Measurements from ENCODE around the gene NPDC1.

NPDC1 gene

DNA sequence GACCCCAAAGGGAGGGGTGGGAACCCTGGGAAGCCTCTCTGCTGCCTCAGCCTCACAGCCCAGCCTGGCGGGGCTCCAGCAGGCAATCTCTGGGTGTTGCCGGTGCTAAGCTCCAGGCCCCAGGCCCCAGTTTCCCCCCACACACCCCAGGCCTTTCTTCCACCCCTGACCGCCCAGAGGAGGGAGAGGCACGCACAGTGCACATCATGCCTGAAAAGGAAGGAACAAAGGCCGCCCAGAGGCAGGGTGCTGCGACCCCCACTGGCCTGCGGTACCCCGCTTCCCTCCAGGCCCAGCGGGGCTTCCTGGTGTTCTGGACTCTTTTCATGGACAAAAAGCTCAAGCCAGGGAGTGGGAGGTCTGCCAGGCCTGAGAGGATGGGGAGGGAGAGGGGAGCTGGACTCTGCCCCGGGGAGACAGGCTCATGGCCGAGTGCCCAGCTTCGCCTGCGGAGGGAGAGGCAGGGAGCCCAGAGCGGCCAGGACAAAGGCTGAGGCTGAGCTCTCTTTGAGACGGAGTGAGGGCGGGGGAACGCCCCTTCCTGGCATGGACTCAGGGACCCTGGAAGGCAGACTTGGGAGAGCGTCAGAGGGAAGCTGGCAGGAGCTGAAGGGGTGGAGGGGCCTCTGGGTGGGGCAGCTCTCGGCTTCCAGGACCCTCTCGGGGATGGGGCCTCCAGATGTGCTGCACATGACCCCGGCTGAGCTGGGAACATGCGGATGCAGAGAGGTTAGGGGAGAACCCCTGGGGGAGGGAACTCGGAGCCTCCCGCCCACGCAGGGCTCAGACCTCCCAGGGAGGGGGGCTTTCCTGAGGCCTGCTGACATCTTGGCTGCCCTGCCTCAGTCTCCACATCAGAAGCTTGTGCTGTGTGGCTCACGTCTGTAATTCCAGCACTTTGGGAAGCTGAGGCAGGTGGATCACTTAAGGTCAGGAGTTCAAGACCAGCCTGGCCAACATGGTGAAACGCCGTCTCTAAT, 9.7 kb upstream of the NPDC1 start:
- no peak for ATAC-seq

- ATAC-seq: no peak
Observed at GRCh38 chr9:137054932-137055384, 9.0 kb upstream of the NPDC1 start.

DNA sequence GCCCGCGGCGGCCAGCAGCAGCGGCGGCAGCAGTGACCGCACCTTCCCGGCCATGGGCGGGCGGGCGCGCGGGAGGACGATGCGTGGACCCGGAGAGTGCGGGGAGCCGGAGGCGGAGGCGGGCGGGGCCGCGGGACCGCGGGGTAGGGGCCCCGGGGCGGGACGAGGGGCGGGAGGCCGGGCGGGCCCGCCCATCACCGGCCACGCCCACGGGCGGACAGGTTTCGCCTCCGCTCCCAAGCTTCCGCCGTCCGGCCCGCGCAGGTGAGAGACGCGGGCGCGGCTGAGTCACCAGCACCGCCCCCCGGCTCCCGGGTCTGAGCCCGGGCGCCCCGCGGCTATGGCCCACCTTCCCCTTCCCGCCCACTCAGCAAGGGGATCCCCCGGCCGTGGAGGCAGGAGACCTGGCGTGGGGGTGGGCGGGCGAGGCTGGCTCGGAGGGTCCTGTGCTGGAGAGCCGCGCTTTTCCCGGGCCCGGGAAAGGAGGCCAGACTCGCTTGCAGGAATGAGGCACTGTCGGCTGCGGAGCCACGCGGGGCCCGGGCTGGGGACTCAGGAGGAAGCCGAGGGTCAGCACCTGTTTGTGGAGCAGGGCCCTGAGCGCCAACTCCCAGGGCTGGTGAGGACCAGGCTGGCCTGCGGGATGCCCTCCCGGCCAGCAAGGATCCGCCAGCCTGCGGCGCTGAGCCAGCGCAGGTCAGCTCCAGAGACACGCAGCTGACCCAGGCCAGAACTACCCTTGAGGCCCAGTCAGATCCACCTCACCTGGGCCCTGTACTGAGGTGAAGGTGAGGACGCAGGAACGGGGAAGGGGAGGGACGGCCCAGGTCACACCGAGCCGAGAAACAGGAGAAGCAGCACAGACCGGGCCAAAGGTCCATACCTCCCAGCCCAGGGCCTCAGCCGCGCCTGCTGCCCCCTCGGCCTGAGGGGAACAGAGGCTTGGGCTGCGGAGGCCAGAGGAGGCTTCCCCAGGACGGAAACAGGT, 8.3 kb upstream of the NPDC1 start, which contains the start of gene ENTPD2:
Gene ENTPD2, minus strand, starts transcription at position 118 of the 988 bp plus-strand sequence. Its CDS starts 64 bp downstream, at position 54.
- peak; percentile 55 to 68 for ATAC-seq

DNA sequence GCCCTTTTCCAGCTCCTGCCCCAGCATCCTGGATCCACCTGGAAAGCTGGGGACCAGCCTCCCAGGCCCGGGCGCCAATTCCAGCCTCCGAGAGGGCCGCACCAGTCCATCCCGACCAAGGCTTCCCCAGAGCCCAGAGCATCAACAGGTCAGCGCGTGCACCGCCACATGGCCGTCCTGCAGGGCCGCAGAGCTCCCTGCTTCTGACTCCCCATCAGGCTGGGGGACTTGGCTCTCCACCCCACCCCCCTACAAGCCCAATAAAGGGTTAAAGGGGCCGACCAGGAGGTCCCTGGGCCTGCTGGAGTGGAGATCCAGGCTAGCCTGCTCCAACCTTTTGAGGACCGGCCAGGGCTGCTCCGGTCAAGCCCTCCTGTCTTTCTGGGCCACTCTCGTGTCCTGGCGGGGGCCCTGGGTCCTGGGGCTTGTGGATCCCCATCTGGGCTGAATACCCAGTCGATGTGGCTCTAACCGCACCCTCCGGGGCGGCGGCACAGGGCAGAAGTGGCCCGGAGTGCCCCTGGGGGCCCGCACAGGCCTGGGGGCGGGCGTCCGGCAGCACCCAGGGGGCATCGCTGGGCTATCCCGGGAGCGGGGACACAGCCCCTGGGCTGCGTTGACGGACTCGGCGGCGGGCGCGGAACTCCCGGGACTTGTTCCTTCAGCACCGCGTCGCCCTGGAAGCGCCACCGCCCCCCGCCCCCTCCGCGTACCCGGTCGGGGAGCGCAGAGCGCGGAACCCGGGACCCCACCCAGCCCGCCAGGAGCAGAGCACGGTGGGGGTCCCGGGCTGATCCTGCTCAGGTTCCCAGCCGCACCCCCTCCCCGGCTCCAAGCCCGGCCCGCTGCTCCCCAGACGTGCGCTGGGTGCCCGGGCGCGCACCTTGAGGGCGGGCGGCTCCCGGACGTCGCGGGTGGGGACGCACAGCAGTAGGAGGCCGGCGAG, 7.3 kb upstream of the NPDC1 start:
- ATAC-seq: peak in 1 of 2 donors; percentile 16

- ATAC-seq: no peak
Observed at GRCh38 chr9:137052293-137052692, 6.3 kb upstream of the NPDC1 start.

GRCh38 chr9:137051145-137051724, 5.3 kb upstream of the NPDC1 start:
- no peak for ATAC-seq

DNA sequence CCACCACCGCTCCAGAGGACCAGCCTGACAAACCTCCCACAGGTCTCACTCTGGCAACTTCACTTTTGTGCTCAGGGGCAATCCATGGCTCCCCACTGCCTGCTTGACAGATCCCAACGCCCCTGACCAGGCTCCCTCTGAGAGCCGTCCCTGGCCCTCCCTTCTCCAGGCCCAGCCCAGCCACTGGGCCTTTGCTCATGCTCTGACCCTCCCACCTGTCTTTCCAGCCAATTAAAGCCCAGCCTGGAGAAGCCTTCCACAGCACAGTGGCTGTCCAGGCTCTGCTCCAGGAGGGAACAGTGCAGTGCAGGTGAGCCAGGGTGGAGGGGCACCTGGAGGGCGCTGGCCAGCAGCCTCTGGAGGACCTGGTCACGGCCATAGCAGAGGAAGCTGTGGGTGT, 4.6 kb upstream of the NPDC1 start:
- ATAC-seq: no peak

GRCh38 chr9:137049544-137050449, 3.8 kb upstream of the NPDC1 start:
- peak; percentile 18 to 38 for ATAC-seq

DNA sequence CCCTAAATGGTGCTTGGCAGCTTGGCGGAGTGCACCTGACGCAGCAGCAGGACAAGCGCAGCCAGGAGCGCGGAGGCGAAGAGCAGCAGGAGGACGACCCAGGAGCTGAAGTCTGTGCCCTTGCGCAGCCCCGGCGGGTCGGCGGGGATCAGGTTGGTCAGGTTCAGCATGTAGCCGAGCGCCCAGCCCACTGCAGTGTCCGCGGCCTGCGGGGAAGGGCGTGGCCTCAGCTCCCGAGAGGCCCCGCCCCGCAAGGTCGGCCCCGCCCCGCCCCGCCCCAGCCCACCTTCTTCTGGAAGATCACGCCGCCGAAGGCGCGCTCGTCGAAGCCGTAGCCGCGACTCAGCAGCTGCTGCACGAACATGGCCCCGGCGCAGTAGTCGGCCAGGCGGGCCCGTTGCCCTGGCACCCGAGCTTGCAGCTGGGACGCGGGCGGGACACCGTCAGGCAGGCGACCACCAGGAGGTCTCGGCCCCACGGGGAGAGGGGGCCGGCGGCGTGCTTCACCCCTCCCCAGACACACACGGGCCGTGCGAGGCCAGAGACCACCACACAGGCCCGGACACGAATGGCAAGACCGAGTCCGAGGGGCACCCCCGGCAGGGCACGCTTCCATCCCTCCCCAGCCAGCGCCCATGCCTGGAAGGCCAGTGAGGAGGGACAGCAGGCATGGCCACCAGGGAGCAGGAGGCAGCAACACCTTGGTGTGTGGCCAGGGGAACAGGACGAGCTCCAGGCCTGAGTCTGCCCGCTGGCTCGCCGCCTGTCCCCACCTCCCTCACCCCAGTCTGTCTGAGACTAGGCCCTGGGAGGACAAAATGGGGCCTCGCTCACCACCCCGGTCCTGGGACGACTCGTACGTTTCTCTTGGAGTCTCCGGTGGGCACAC, 2.9 kb upstream of the NPDC1 start:
- no peak for ATAC-seq

DNA sequence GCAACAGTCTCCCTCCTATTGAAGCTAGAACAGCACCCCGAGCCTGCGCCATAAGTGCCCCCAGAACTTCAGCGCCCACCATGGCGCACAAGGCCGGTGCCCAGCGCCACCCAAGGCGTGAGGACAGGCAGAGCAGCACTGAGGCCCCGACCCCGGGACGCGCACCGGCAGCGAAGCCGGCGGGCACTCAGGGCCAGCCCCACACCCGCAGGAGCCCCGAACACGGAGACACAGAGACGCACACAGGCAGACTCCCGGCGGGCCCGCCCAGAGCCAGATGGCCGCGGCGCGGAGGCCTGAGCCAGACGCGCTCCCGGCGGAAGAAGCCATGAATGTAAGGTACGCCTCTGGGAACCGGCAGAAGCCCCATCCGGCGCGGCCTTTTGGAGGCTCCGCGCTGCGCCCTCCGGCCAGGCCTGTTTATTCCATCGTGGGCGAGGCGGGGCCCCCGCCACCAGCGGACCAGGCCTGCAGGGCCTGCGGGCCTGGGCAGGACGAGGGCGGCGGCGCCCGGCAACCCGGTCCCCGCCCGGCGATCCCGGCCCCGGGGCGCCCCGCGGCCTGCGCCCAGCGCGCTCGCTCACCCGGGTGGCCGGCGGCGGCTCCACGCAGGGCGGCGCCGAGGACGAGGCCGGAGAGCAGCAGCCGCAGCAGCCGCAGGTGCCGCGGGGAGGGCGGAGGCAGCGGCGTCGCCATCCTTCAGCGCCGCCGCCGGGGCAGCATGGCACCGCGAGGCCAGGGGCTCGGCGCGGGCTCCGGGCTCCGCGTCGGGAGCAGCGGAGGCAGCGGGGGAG, 486 bp downstream of the NPDC1 start:
- peak in 1 of 2 donors; percentile 12 for ATAC-seq

DNA sequence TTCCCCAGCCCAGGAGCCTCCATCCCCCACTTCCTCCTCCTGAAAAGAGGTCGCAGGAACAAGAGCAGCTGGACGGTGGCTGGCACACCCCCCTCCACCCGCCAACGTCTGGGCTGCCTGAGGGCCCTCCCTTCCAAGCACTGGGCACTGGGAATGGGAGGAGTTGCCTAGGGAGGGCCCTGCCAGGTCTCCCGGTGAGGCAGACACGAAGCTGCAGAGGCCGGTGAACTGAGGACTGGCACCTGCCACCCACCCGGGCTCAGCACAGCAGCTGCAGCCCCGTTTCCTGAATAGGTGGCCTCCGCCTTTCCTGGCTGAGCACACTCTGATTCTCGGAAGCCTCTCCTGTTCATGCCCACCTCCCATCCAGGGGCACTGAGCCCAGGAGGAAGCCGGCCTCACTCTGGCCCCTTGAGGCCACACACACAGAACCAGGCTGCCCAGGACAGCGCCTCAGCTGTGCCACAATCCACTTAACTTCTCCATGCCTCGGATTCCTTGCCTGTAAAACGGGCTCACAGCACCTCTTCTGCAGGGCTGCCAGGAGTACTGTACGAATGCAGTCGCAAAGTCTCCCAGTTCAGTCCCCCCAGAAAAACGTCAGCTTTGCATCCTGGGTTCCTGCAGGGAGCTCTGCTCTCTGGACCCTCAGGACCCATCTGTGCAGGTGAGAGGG, 1.3 kb downstream of the NPDC1 start:
- ATAC-seq: no peak

DNA sequence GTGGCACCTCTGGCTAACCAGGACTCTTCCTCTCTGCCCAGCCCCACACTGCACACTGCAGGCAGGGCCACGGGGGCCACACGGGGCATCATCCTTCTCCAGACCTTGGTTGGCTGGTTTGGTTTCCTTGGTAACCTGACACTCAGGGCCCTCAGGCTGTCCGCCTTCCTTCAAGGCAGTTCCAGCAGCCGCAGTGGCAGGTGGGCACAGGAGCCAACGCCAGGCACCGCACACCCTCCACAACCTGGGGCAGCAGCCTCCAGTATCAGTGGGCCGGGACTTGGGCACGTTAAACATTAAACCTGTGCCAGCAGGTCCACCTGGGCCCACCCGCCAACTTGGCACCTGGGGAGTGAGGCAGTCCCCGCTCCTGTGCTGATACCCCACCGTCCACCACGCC, 1.9 kb downstream of the NPDC1 start:
- ATAC-seq: no peak

DNA sequence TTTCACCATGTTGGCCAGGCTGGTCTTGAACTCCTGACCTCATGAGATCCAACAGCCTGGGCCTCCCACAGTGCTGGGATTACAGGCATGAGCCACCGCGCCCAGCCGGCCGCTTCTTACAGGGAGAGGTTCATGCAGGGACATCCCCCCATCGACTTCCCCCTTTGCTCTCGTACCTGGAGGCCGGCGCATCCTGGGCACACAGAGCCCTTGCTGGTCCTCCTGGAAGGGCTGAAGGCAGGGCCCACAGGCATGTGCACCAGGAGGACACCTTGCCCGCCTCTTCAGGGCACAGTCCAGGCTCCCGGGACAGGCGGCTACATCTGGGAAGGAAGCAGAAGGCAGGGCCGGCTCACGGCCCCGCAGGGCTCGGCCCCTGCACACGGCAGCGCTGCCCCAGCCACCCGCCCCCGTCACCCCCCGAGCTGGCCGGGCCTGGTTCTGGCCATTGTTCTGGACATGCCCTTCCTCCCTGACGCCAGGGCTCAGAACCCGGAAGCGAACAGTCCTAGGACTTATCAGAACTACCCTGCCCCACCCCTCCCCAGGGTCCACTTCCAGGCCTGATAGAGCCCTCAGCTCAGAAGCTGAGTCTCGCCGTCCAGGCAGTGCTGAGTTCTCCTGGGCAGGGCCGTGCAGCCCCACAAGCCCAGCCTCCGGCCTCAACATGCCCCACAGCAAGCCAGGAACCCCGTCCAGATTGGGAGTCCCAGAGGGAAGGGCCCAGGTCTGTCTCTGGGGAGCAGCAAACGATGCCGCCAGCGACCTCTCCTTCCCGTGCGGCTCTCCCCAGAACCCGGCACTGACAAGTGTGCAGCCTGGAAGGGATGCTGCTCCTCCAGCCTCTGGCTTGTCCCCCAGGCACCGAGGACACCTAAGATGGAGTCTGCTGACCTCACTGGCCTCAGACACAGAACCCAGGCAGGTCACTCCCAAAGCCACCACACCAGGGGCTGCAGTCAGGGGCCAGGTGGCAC, 2.9 kb downstream of the NPDC1 start:
- no peak for ATAC-seq

DNA sequence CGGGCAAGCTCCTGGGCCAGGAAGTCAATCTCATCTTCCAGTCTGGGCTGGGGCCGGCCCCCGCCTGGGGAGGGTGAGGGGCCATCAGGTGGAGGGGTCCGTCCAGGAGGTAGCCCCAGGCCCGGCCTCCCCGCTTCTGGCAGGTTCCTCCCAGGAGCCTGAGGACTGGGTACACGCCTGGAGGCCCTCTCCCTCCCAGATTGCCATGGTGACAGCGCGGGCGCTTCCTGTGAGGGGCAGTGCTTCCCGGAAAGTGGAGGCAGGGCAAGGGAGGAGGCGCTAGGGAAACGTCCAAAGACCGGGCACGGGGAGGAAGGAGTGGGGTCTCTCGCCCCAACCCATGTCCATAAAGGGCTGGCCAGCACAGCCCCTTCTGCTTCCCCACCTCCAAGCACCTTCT, 4.9 kb downstream of the NPDC1 start:
- ATAC-seq: no peak

- ATAC-seq: no peak
Observed at GRCh38 chr9:137040568-137040967, 5.4 kb downstream of the NPDC1 start.

DNA sequence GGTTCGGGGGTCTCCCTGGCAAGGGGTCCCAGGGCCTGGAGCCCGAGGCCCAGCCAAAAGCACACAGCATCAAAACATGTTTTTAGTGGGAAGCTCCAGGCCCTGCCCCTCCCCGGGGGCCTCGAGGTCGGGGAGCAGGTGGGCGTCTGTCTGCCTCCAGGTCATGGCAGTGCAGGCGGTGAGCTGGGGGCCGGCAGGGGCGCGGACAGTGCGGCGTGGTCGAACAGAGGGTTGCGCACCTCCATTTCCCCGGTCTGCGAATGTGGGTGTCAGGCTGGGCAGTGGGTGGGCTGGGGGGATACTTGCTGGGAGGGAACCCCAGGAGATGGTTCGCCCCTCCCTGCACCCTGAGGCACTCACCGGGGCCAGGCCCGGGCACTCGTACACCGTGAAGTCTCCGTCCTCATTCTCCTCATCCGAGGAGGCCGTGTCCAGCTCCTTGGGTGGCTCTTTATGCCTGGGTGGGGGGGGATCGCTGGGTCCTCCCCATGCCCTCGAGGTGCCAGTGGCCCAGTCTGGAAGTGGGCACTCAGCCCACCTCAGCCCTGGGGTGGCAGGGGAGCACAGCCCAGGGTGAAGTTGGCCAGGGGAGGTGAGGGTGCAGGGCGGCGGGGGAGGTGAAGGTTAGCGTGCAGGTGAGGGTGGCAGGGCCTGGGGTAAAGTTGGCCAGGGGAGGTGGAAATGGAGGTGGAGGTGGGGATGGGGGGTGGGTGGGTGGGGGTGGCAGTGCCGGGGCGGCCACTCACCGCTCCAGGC, 6.2 kb downstream of the NPDC1 start:
- no peak for ATAC-seq

Data from activated CD4-positive, CD25-positive, alpha-beta regulatory T cell treated with anti-CD3 and anti-CD28 coated beads, Interleukin-2, amount 50 U/mL, for 24 hours (primary cell).